Fibroblast of the aortic adventitia (primary cell): ENCODE measurements around the gene ANKRD33. TPM values are rescaled to one million over a fixed set of nuclear protein-coding genes. Genes with fewer than 3 reads are reported as not detected.

Source experiments
- DNase-seq: peaks from one replicate; pipeline ENCODE4 v3.0.0-alpha.2; 2010; ENCODE audit warnings: low read depth
- H3K4me3 ChIP-seq: 2 replicates; pipeline ENCODE4 v1.5.1; 2011; ENCODE audit warnings: low read depth, mild to moderate bottlenecking, control low read depth, low read length, moderate library complexity
- CTCF ChIP-seq: IDR thresholded peaks from 2 replicates; pipeline ENCODE4 v1.5.1; 2011; ENCODE audit warnings: mild to moderate bottlenecking, low read length, control low read depth, inconsistent platforms; ENCODE audit not compliant: insufficient read depth
- total RNA-seq: library from RNA; depleted of rRNA; stranded (reverse); fragments of >200 nt; gene quantifications from 2 replicates; pipeline ENCODE4 v1.2.3, GENCODE V29; 2012; ENCODE audit warnings: low replicate concordance

Gene ANKRD33
- total RNA-seq, 1 donor, result 0.09 TPM

GRCh38 chr12:51888316-51889215 is 663 bp downstream of the ANKRD33 start:
- no peak for TF ChIP-seq CTCF
- no peak overlapping the region for H3K4me3 ChIP-seq
- no peak for DNase-seq

DNA sequence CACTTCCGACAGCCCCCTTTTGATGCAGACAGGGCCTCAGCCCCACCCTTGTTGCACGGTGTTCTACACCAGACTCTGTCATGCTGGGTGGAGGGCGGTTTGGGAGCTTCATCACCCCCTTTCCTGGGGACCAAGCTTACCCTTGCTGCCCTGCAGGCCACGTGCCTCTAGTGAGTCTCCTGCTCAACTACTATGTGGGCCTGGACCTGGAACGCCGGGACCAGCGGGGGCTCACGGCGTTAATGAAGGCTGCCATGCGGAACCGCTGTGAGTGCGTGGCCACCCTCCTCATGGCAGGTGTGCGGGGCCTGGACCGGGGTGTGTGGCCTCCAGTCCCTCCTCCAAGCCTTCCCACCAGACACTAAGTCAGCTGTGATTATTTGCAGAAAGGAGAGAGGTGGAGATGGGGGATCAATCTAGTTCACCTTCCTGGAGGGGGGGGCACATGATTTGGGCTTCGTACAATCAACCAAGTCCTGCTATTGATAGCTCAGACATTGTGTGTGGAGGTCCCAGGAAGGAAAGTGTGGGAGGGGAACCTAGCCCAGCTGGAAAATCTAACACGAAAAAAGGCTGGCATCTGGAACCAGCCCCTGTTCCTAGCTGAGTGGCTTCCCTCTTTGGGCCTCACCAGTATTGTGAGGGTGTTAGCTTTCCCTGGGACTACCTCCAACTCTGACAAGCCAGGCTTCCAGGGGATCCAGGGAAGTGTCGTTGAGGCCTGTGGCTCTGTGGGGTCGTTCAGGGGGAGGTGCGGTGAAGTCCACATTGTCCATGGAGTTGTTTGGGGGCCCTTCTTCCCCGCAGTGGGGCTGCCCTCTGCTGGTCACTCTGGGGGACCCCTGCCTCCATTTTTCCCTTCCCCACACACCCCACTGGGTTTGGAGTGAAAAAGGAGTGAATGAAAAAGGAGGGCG is 1.6 kb downstream of the ANKRD33 start:
- no peak for DNase-seq
- no peak overlapping the region for H3K4me3 ChIP-seq
- TF ChIP-seq CTCF, result peak; percentile 16

GRCh38 chr12:51890133-51890464 is 2.2 kb downstream of the ANKRD33 start:
- no peak for DNase-seq
- H3K4me3 ChIP-seq, result no peak overlapping the region
- TF ChIP-seq CTCF, result no peak

DNA sequence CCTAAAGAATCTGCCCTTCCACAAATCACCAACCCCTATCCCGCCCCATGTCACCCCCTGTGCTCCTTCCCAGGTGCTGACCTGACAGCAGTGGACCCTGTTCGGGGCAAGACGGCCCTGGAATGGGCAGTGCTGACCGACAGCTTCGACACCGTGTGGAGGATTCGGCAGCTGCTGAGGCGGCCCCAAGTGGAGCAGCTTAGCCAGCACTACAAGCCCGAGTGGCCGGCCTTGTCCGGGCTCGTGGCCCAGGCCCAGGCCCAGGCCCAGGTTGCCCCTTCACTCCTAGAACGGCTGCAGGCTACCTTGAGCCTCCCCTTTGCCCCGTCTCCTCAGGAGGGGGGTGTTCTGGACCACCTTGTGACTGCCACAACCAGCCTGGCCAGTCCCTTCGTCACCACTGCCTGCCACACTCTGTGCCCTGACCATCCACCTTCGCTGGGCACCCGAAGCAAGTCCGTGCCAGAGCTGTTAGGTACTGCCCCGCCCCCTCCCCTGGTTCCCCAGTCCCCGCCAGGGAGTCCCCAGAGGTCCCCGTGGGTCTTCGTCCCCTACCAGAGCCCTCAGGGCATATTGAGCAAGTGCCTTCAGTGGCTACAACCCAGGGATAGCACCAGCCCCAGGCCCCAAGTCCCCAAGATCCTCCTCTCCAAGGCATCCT is 2.7 kb downstream of the ANKRD33 start:
- DNase-seq, result no peak
- no peak for TF ChIP-seq CTCF
- H3K4me3 ChIP-seq, result no peak overlapping the region

DNA sequence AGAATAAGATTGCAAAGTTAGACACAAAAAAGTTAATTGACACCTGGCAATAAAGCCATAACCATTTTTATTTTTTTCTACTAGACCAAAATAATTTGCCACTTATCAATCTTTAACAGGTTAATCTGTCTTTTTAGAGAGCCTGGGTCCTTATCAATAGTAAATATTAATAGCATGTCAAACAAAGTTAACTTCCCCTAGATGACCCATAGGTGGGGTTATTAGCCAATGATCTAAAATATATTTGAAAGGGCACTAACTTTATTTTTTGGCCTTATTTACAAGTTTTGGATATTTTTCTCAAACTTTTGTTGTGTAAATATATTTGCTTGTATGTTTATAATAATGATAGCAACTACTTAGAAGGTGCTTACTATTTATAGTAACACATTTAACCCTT is 3.9 kb downstream of the ANKRD33 start:
- DNase-seq, result peak; percentile 64
- H3K4me3 ChIP-seq, result no peak overlapping the region
- TF ChIP-seq CTCF, result peak; percentile 53

- DNase-seq, result no peak
- TF ChIP-seq CTCF, result no peak
Observed at GRCh38 chr12:51893786-51894185, 5.9 kb downstream of the ANKRD33 start.

More at GRCh38 chr12:51893786-51894185, 5.9 kb downstream of the ANKRD33 start:
- no peak overlapping the region for H3K4me3 ChIP-seq
